H9 (cell line): ENCODE data around the gene ITPKB. TPM values are rescaled to one million over a fixed set of nuclear protein-coding genes. Genes with fewer than 3 reads are reported as not detected.

ENCODE experiments used
- DNase-seq: peaks from one replicate; pipeline ENCODE4 v3.0.0-alpha.2; 2017
- H2AFZ ChIP-seq: one replicate; pipeline ENCODE4 v1.6.1; 2013; ENCODE audit warnings: mild to moderate bottlenecking, low read length, control low read depth, moderate library complexity
- H2AK5ac ChIP-seq: 2 replicates; pipeline ENCODE4 v1.6.1; 2013; ENCODE audit warnings: low read length, control low read depth, mixed read lengths; ENCODE audit not compliant: insufficient read length
- H2BK120ac ChIP-seq: one replicate; pipeline ENCODE4 v1.6.1; 2013; ENCODE audit warnings: low read depth, mild to moderate bottlenecking, low read length, control low read depth, inconsistent platforms; ENCODE audit not compliant: poor library complexity, severe bottlenecking
- H2BK12ac ChIP-seq: 2 replicates; pipeline ENCODE4 v1.6.1; 2013; ENCODE audit warnings: low read length, control low read depth, mixed read lengths, low read depth; ENCODE audit not compliant: insufficient read length
- H2BK15ac ChIP-seq: 2 replicates; pipeline ENCODE4 v1.6.1; 2013; ENCODE audit warnings: low read depth, low read length, control low read depth
- H2BK20ac ChIP-seq: one replicate; pipeline ENCODE4 v1.6.1; 2013; ENCODE audit warnings: low read depth, mild to moderate bottlenecking, low read length, control low read depth, inconsistent platforms; ENCODE audit not compliant: poor library complexity, severe bottlenecking
- H2BK5ac ChIP-seq: 2 replicates; pipeline ENCODE4 v1.6.1; 2013; ENCODE audit warnings: low read length, control low read depth, mixed read lengths; ENCODE audit not compliant: insufficient read length
- H3K14ac ChIP-seq: 2 replicates; pipeline ENCODE4 v1.6.1; 2013; ENCODE audit warnings: low read length, control low read depth; ENCODE audit not compliant: insufficient read depth
- H3K18ac ChIP-seq: 2 replicates; pipeline ENCODE4 v1.6.1; 2013; ENCODE audit warnings: low read depth, mild to moderate bottlenecking, mixed read lengths, low read length, control low read depth; ENCODE audit not compliant: insufficient read length
- H3K23ac ChIP-seq: 2 replicates; pipeline ENCODE4 v1.6.1; 2013; ENCODE audit warnings: low read length, control low read depth, mixed read lengths, low read depth; ENCODE audit not compliant: insufficient read length
- H3K23me2 ChIP-seq: 2 replicates; pipeline ENCODE4 v1.6.1; 2013; ENCODE audit warnings: low read depth, mild to moderate bottlenecking, mixed read lengths, low read length, control low read depth; ENCODE audit not compliant: insufficient read length, poor library complexity, severe bottlenecking
- H3K27ac ChIP-seq: 2 replicates; pipeline ENCODE4 v1.5.1; 2013; ENCODE audit warnings: low read length, control low read depth, mixed read lengths, low read depth; ENCODE audit not compliant: insufficient read length
- H3K27me3 ChIP-seq: 2 replicates; pipeline ENCODE4 v1.6.1; 2013; ENCODE audit warnings: low read length, control low read depth, inconsistent platforms; ENCODE audit not compliant: insufficient read depth
- H3K4ac ChIP-seq: 2 replicates; pipeline ENCODE4 v1.6.1; 2013; ENCODE audit warnings: low read depth, mild to moderate bottlenecking, control low read depth, inconsistent platforms, low read length, moderate library complexity
- H3K4me1 ChIP-seq: 2 replicates; pipeline ENCODE4 v1.6.1; 2013; ENCODE audit warnings: low read length, control low read depth, inconsistent platforms; ENCODE audit not compliant: insufficient read depth
- H3K4me2 ChIP-seq: 2 replicates; pipeline ENCODE4 v1.6.1; 2013; ENCODE audit warnings: low read length, control low read depth, mixed read lengths; ENCODE audit not compliant: insufficient read length, insufficient read depth
- H3K56ac ChIP-seq: 2 replicates; pipeline ENCODE4 v1.6.1; 2013; ENCODE audit warnings: low read depth, mild to moderate bottlenecking, mixed read lengths, low read length, control low read depth; ENCODE audit not compliant: insufficient read length
- H3K79me1 ChIP-seq: 2 replicates; pipeline ENCODE4 v1.6.1; 2013; ENCODE audit warnings: low read depth, mild to moderate bottlenecking, moderate library complexity, low read length, control low read depth, inconsistent platforms; ENCODE audit not compliant: insufficient read depth, poor library complexity, severe bottlenecking
- H3K79me2 ChIP-seq: 2 replicates; pipeline ENCODE4 v1.6.1; 2013; ENCODE audit warnings: low read length, control low read depth, inconsistent platforms; ENCODE audit not compliant: insufficient read depth
- H3K9ac ChIP-seq: 2 replicates; pipeline ENCODE4 v1.6.1; 2013; ENCODE audit warnings: low read length, control low read depth, mixed read lengths; ENCODE audit not compliant: insufficient read length; ENCODE audit errors: extremely low read depth
- H3K9me3 ChIP-seq: one replicate; pipeline ENCODE4 v1.6.1; 2013; ENCODE audit warnings: low read depth, low read length, inconsistent platforms; ENCODE audit not compliant: control insufficient read depth
- H3T11ph ChIP-seq: one replicate; pipeline ENCODE4 v1.6.1; 2013; ENCODE audit warnings: mild to moderate bottlenecking, low read length, control low read depth, inconsistent platforms
- H4K20me1 ChIP-seq: one replicate; pipeline ENCODE4 v1.6.1; 2013; ENCODE audit not compliant: control insufficient read depth, insufficient read length, insufficient read depth
- H4K5ac ChIP-seq: 2 replicates; pipeline ENCODE4 v1.6.1; 2013; ENCODE audit warnings: low read depth, mild to moderate bottlenecking, mixed read lengths, low read length, control low read depth; ENCODE audit not compliant: insufficient read length
- H4K8ac ChIP-seq: replicated peaks from 2 replicates; pipeline ENCODE4 v1.6.1; 2013; ENCODE audit warnings: low read length, control low read depth, mixed read lengths, low read depth; ENCODE audit not compliant: insufficient read length
- H4K91ac ChIP-seq: 2 replicates; pipeline ENCODE4 v1.6.1; 2013; ENCODE audit warnings: low read depth, mild to moderate bottlenecking, moderate library complexity, mixed read lengths, low read length, control low read depth; ENCODE audit not compliant: insufficient read length
- H3K27ac Mint-ChIP-seq, 3 experiments: 2 replicates in 2 of 3; 3 replicates in 1 of 3; pipeline ENCODE4 v1.8.0; 2020 to 2021; ENCODE audit warnings: mixed read lengths in 3 of 3, mild to moderate bottlenecking in 1 of 3, moderate library complexity in 1 of 3
- H3K27me3 Mint-ChIP-seq: 2 replicates; pipeline ENCODE4 v1.8.0; 2021; ENCODE audit warnings: low read depth, mild to moderate bottlenecking, moderate library complexity, mixed read lengths
- H3K36me3 Mint-ChIP-seq, 3 experiments: 2 replicates in 2 of 3; 3 replicates in 1 of 3; pipeline ENCODE4 v1.8.0; 2020 to 2021; ENCODE audit warnings: low read depth in 3 of 3, mixed read lengths in 3 of 3; ENCODE audit not compliant: insufficient read depth in 1 of 3
- H3K4me1 Mint-ChIP-seq, 2 experiments: 2 replicates each; pipeline ENCODE4 v1.8.0; 2020; ENCODE audit warnings: mixed read lengths in 2 of 2
- H3K4me3 Mint-ChIP-seq, 2 experiments: 2 replicates in 1 of 2; 3 replicates in 1 of 2; pipeline ENCODE4 v1.8.0; 2020 to 2021; ENCODE audit warnings: mild to moderate bottlenecking in 2 of 2, mixed read lengths in 2 of 2, moderate library complexity in 1 of 2
- H3K9me3 Mint-ChIP-seq, 2 experiments: 2 replicates in 1 of 2; 3 replicates in 1 of 2; pipeline ENCODE4 v1.8.0; 2020; ENCODE audit warnings: mild to moderate bottlenecking in 2 of 2, mixed read lengths in 2 of 2, moderate library complexity in 1 of 2
- WGBS: extraction: QIAGEN DNeasy Blood & Tissue Kit; methylation state at CpG from one replicate; pipeline ENCODE4 v1.1.7; 2013; ENCODE audit warnings: missing lambda C conversion rate, low lambda C conversion rate, mixed read lengths; ENCODE audit not compliant: insufficient read length; ENCODE audit errors: extremely low coverage; 5-methylcytosine and 5-hydroxymethylcytosine counted together
- total RNA-seq: library from RNA; stranded (reverse); gene quantifications from 2 replicates; pipeline ENCODE4 v1.2.1, GENCODE V29; 2021
- TF ChIP-seq, protein P1 (sequence below): fragments of 200-600 bp; sonication (generic); conservative IDR thresholded peaks from 3 replicates; pipeline ENCODE4 v1.8.0; 2021; ENCODE audit warnings: antibody characterized with exemption, mild to moderate bottlenecking

ITPKB gene
- total RNA-seq, 1 experiment from 2014 or later, result 3.8 TPM

DNA sequence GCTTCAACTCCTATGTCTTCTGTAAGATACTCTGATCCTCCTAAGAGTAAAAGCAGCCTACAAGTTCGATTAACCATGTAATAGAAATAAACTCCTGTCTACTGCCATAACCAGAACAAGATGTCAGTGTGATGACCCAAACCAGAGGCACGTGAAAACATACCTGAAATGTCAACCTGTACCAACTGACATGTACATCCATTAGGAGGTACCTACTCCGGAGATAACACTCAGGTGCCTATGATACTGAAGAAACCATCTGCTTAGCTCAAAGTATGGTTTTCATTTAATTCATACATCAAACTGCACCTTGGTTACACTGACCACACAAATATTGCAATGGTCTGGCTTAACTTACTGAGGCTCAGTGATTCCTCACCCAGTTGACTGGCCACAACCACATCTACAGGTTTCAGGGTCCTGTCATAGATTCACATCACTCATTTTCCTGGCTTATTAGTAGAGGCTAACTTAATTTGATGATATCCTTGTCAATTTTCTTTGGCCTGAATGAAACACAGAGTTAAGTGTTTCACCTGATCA is 4.4 kb downstream of the ITPKB start:
- peaks cover 10% of the 10 kb centered on the region; the same call in 1 of the 2 replicates for H3K27me3 ChIP-seq

More for the DNA sequence above, 4.4 kb downstream of the ITPKB start:
- Histone ChIP-seq H3K4ac (no peak overlapping the region), H4K8ac (no peak overlapping the region), H3T11ph (no peak overlapping the region), H2AFZ (no peak overlapping the region), H3K9ac (no peak overlapping the region), H3K4me2 (no peak overlapping the region), H2BK5ac (no peak overlapping the region), H3K9me3 (no peaks in the 10 kb centered on the region), H4K91ac (no peak overlapping the region), H3K23ac (no peak overlapping the region), H2BK12ac (no peak overlapping the region), H2BK15ac (no peak overlapping the region), H2BK20ac (no peak overlapping the region), H2BK120ac (no peak overlapping the region), H4K5ac (no peak overlapping the region), H3K18ac (no peak overlapping the region), H2AK5ac (no peak overlapping the region), H3K79me1 (no peaks in the 10 kb centered on the region), H3K23me2 (peaks cover 25% of the 10 kb centered on the region), H3K56ac (no peak overlapping the region), H3K4me1 (peaks cover 10% of the 10 kb centered on the region; the same call in 1 of the 2 replicates), H4K20me1 (no peaks in the 10 kb centered on the region), H3K27ac (no peak overlapping the region), H3K14ac (no peak overlapping the region), H3K79me2 (no peaks in the 10 kb centered on the region)
- H3K27me3 Mint-ChIP-seq, result peaks cover 31% of the 10 kb centered on the region
- TF ChIP-seq, protein P1, sequence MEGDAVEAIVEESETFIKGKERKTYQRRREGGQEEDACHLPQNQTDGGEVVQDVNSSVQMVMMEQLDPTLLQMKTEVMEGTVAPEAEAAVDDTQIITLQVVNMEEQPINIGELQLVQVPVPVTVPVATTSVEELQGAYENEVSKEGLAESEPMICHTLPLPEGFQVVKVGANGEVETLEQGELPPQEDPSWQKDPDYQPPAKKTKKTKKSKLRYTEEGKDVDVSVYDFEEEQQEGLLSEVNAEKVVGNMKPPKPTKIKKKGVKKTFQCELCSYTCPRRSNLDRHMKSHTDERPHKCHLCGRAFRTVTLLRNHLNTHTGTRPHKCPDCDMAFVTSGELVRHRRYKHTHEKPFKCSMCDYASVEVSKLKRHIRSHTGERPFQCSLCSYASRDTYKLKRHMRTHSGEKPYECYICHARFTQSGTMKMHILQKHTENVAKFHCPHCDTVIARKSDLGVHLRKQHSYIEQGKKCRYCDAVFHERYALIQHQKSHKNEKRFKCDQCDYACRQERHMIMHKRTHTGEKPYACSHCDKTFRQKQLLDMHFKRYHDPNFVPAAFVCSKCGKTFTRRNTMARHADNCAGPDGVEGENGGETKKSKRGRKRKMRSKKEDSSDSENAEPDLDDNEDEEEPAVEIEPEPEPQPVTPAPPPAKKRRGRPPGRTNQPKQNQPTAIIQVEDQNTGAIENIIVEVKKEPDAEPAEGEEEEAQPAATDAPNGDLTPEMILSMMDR, result no peak
- no peak overlapping the region for H3K27ac Mint-ChIP-seq
- H3K4me1 Mint-ChIP-seq, result peaks cover 31 to 36% of the 10 kb centered on the region in 2 experiments
- H3K36me3 Mint-ChIP-seq, result peaks cover 0 to 2% (median 0%) of the 10 kb centered on the region in 3 experiments; a peak in 1 of 7 replicates
- H3K4me3 Mint-ChIP-seq, result no peak overlapping the region
- no CpG with 5 or more reads among the region's 3 CpGs for WGBS
- H3K9me3 Mint-ChIP-seq, result no peaks in the 10 kb centered on the region; a peak in 1 of 5 replicates
- DNase-seq, result no peak
